HepG2 (cell line): ENCODE measurements around the gene CDH13. TPM values are rescaled to one million over a fixed set of nuclear protein-coding genes. Genes with fewer than 3 reads are reported as not detected.

Source experiments
- ATAC-seq: fragments of 200-7000 bp; cut with Tn5 transposase; 3 replicates; pipeline ENCODE4 v1.9.1; 2020; ENCODE audit warnings: mild to moderate bottlenecking, moderate library complexity
- BruUV-seq: library from RNA; stranded (reverse); fragments of 400-500 nt; replicated peaks from 2 replicates; lab custom pipeline; 2021; lab: Mats Ljungman, UMichigan
- CTCF ChIA-PET: fragments of 300-600 bp; formaldehyde crosslinking; extraction: SDS; loops from one replicate; lab custom pipeline; 2021; ENCODE audit warnings: low total read pairs, inconsistent platforms, low intra/inter-chr PET ratio; lab: Yijun Ruan, JAX
- POLR2A ChIA-PET: fragments of 350-600 bp; sonication (Branson Sonifier 250); formaldehyde crosslinking; loops from one replicate; lab custom pipeline; 2020; ENCODE audit warnings: antibody characterized with exemption, inconsistent platforms; lab: Yijun Ruan, JAX
- DNase-seq: peaks from one replicate; pipeline ENCODE4 v3.0.0-alpha.2; 2015; ENCODE audit warnings: low spot score
- FAIRE-seq: peaks from 3 replicates; lab custom pipeline; 2011; peaks lifted over from hg19 to GRCh38; lab: Jason Lieb, UNC
- H2AFZ ChIP-seq: one replicate; pipeline ENCODE4 v1.6.1; 2011; ENCODE audit warnings: low read length, inconsistent platforms
- H3K27ac ChIP-seq: fragments of 300-600 bp; 3 replicates; pipeline ENCODE4 v1.8.0; 2011; ENCODE audit warnings: mixed run types, mild to moderate bottlenecking, mixed read lengths, low read length, inconsistent platforms; ENCODE audit not compliant: insufficient read depth; ENCODE audit errors: extremely low read length
- H3K27me3 ChIP-seq, 2 experiments: fragments of 200-600 bp in 1 of 2; 2 replicates in 1 of 2; 3 replicates in 1 of 2; pipeline versions ENCODE4 v1.6.0 to v1.8.0; 2011; ENCODE audit warnings: low read length in 2 of 2, mild to moderate bottlenecking in 2 of 2, moderate library complexity in 2 of 2, inconsistent platforms in 1 of 2; ENCODE audit not compliant: insufficient read depth in 2 of 2, control insufficient read depth in 1 of 2
- H3K36me3 ChIP-seq, 2 experiments: fragments of 200-600 bp in 1 of 2; replicated peaks in 1 of 2; 2 replicates in 1 of 2; 3 replicates in 1 of 2; pipeline versions ENCODE4 v1.5.1 to v1.8.0; 2011; ENCODE audit warnings: low read length in 2 of 2, inconsistent platforms in 1 of 2; ENCODE audit not compliant: insufficient read depth in 2 of 2, control insufficient read depth in 1 of 2
- H3K4me1 ChIP-seq: 2 replicates; pipeline ENCODE4 v1.5.1; 2012; ENCODE audit warnings: low read length, inconsistent platforms; ENCODE audit not compliant: insufficient read depth
- H3K4me2 ChIP-seq: 2 replicates; pipeline ENCODE4 v1.6.0; 2011; ENCODE audit warnings: low read depth, low read length, inconsistent platforms
- H3K4me3 ChIP-seq, 3 experiments: fragments of 200-600 bp in 1 of 3; sonication (generic), shearing (Covaris generic) in 1 of 3; replicated peaks in 1 of 3; 2 replicates each; pipeline ENCODE4 v1.5.1; 2011 to 2016; ENCODE audit warnings: low read length in 3 of 3, inconsistent platforms in 2 of 3, low read depth in 2 of 3, mild to moderate bottlenecking in 2 of 3, control low read depth in 1 of 3, mixed read lengths in 1 of 3; ENCODE audit not compliant: insufficient read depth in 1 of 3
- H3K79me2 ChIP-seq: one replicate; pipeline ENCODE4 v1.6.1; 2011; ENCODE audit warnings: low read length, inconsistent platforms; ENCODE audit not compliant: insufficient read depth
- H3K9ac ChIP-seq: 2 replicates; pipeline ENCODE4 v1.6.0; 2011; ENCODE audit warnings: mild to moderate bottlenecking, low read depth, low read length, inconsistent platforms; ENCODE audit not compliant: insufficient read depth
- H3K9me3 ChIP-seq: 2 replicates; pipeline ENCODE4 v1.5.1; 2012; ENCODE audit warnings: mild to moderate bottlenecking, low read length
- H4K20me1 ChIP-seq: 2 replicates; pipeline ENCODE4 v1.6.0; 2011; ENCODE audit warnings: inconsistent platforms, mild to moderate bottlenecking, low read length, moderate library complexity; ENCODE audit not compliant: insufficient read depth
- SUZ12 ChIP-seq: fragments of 150-350 bp; IDR thresholded peaks from 2 replicates; pipeline ENCODE4 v1.6.1; 2014; ENCODE audit warnings: low read depth, low read length
- ZNF24 ChIP-seq: fragments of 450-650 bp; IDR thresholded peaks from 2 replicates; pipeline ENCODE4 v1.6.1; 2017; ENCODE audit warnings: antibody characterized with exemption, mild to moderate bottlenecking
- WGBS: methylation state at CpG from one replicate; pipeline ENCODE4 v1.1.6; 2017; ENCODE audit warnings: low lambda C conversion rate; 5-methylcytosine and 5-hydroxymethylcytosine counted together
- in situ Hi-C: cut with HindIII; loops from 2 replicates; pipeline ENCODE4 v1.10.0; 2017; ENCODE audit warnings: low pct_unique_long_range_greater_than_20kb; ENCODE audit not compliant: extremely low pct_ligation_motif_present
- intact Hi-C: fragments of 100-400 bp; cut with micrococcal nuclease; formaldehyde crosslinking; loops from one replicate; pipeline ENCODE4 v1.10.0; 2022; ENCODE audit not compliant: unreplicated experiment
- polyA plus RNA-seq, 8 experiments: library from polyadenylated mRNA; depleted of rRNA in 3 of 8; stranded (reverse) in 7 of 8; unstranded in 1 of 8; fragments of >200 nt; fragmentation: Illumina TruSeq in 4 of 8; extraction: Trizol in 4 of 8; gene quantifications; 2 replicates each; pipeline versions ENCODE4 v1.2.1 to v1.2.3, GENCODE V29; 2011 to 2016; ENCODE audit warnings: low read depth in 4 of 8, missing spikeins in 1 of 8, mixed read lengths in 1 of 8; ENCODE audit not compliant: insufficient read depth in 1 of 8
- total RNA-seq, 5 experiments: library from RNA; depleted of rRNA; stranded (reverse); fragments of >200 nt; fragmentation: Illumina TruSeq; extraction: Trizol; gene quantifications; 2 replicates each; pipeline ENCODE4 v1.2.3, GENCODE V29; 2016; ENCODE audit warnings: low read depth in 1 of 5
- TF ChIP-seq, protein P1 (sequence below): sonication (generic); formaldehyde crosslinking; conservative IDR thresholded peaks from 2 replicates; pipeline ENCODE4 v1.4.0; 2020; ENCODE audit warnings: missing genetic modification reagents
- TF ChIP-seq, protein P2 (sequence below): sonication (generic); formaldehyde crosslinking; IDR thresholded peaks from 2 replicates; pipeline ENCODE4 v1.5.0; 2020; ENCODE audit warnings: mild to moderate bottlenecking, missing genetic modification reagents, moderate library complexity

The CDH13 gene
- total and polyA plus RNA-seq, 2 of the 13 experiments (the other 11 are each of a cell fraction or from before 2014, with no cell fraction given), result not detected

DNA sequence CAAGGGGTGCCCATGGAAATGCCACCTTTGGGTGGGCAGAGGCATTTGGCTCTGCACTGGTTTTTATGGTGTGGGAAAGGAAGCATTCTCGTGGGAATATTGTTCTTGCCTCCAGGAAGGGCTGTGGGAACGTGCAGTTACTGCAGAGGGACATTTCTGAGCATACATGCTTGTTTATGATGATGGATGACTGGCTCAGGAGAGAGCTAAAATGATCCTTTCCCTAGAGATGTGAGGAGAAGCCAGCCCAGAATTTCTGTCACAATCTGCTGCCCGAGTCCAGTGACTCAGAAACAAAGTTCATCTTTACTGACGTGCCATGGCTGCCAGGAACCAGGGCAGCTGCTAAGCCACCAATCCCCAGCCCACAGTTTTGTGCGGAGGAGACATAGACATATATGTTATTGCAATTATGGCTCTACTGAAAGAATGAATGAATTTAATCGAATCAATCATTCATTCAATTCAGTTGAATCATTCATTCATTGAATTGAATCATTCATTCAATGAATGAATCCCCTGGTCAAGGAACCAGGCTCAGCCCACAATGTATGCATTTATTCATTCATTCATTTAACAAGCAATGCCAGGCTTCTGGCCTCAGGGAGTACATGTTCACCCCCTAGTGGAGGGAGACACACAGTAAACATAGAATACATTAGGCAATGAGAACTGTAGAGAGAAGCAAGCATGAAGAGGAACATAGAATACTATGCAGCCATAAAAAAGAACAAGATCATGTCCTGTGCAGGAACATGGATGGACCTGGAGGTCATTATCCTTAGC, 766.6 kb downstream of the CDH13 start:
- Histone ChIP-seq H3K4me1 (no peaks in the 10 kb centered on the region), H3K36me3 (no peaks in the 10 kb centered on the region), H3K4me2 (no peak overlapping the region), H3K79me2 (no peaks in the 10 kb centered on the region), H3K27ac (no peak overlapping the region), H3K9me3 (no peaks in the 10 kb centered on the region), H3K27me3 (peaks cover 0 to 3% of the 10 kb centered on the region in 2 experiments; a peak in 1 of 5 replicates), H4K20me1 (no peaks in the 10 kb centered on the region; the same call in 1 of the 2 replicates), H3K9ac (no peak overlapping the region), H3K4me3 (no peak overlapping the region), H2AFZ (no peak overlapping the region)
- ChIA-PET POLR2A (no interaction called here), CTCF (no interaction called here)
- no peak for DNase-seq
- ATAC-seq, result peak; percentile 55
- FAIRE-seq, result peak; percentile 28
- intact Hi-C loops (no loop called here), in situ Hi-C loops (no loop called here)
- BruUV-seq, result no TSS peak
- 10% methylated on average over 6 of the region's 6 CpGs for WGBS
- TF ChIP-seq, protein P1, sequence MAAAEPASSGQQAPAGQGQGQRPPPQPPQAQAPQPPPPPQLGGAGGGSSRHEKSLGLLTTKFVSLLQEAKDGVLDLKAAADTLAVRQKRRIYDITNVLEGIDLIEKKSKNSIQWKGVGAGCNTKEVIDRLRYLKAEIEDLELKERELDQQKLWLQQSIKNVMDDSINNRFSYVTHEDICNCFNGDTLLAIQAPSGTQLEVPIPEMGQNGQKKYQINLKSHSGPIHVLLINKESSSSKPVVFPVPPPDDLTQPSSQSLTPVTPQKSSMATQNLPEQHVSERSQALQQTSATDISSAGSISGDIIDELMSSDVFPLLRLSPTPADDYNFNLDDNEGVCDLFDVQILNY (CRISPR knock-in tag), result no peak
- TF ChIP-seq, protein P2, sequence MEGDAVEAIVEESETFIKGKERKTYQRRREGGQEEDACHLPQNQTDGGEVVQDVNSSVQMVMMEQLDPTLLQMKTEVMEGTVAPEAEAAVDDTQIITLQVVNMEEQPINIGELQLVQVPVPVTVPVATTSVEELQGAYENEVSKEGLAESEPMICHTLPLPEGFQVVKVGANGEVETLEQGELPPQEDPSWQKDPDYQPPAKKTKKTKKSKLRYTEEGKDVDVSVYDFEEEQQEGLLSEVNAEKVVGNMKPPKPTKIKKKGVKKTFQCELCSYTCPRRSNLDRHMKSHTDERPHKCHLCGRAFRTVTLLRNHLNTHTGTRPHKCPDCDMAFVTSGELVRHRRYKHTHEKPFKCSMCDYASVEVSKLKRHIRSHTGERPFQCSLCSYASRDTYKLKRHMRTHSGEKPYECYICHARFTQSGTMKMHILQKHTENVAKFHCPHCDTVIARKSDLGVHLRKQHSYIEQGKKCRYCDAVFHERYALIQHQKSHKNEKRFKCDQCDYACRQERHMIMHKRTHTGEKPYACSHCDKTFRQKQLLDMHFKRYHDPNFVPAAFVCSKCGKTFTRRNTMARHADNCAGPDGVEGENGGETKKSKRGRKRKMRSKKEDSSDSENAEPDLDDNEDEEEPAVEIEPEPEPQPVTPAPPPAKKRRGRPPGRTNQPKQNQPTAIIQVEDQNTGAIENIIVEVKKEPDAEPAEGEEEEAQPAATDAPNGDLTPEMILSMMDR (CRISPR knock-in tag), result peak; percentile 21; the same call in 1 of the 2 replicates
- TF ChIP-seq SUZ12 (no peak), ZNF24 (0 out of 2 replicates have a peak, but pooled peaks have one; percentile 20)
